Smooth muscle cell (in vitro differentiated cells): ENCODE data around the gene FOXN1. TPM values are rescaled to one million over a fixed set of nuclear protein-coding genes. Genes with fewer than 3 reads are reported as not detected.

Experiments used
- DNase-seq: peaks from one replicate; lab custom pipeline; 2025; ENCODE audit not compliant: unreplicated experiment; lab: John Stamatoyannopoulos, UW
- H2AFZ ChIP-seq: fragments of 200-600 bp; sonication (generic); 2 replicates; pipeline ENCODE4 v1.6.0; 2016; ENCODE audit warnings: antibody characterized with exemption, low read depth, mild to moderate bottlenecking
- H3F3A ChIP-seq: fragments of 200-600 bp; sonication (generic); 2 replicates; pipeline ENCODE4 v1.6.0; 2017; ENCODE audit warnings: antibody characterized with exemption, low read depth
- H3K27ac ChIP-seq: fragments of 200-600 bp; sonication (generic); 2 replicates; pipeline ENCODE4 v1.5.1; 2016; ENCODE audit warnings: low read depth, mild to moderate bottlenecking
- H3K27me3 ChIP-seq: fragments of 200-600 bp; sonication (generic); 2 replicates; pipeline ENCODE4 v1.6.1; 2016; ENCODE audit warnings: low read depth, mild to moderate bottlenecking
- H3K36me3 ChIP-seq: fragments of 200-600 bp; sonication (generic); 2 replicates; pipeline ENCODE4 v1.5.1; 2016; ENCODE audit warnings: low read depth
- H3K4me1 ChIP-seq: fragments of 200-600 bp; sonication (generic); 2 replicates; pipeline ENCODE4 v1.5.1; 2016; ENCODE audit warnings: low read depth
- H3K4me2 ChIP-seq: fragments of 200-600 bp; sonication (generic); 2 replicates; pipeline ENCODE4 v1.6.0; 2016; ENCODE audit warnings: mild to moderate bottlenecking
- H3K4me3 ChIP-seq: fragments of 200-600 bp; sonication (generic); 2 replicates; pipeline ENCODE4 v1.5.1; 2016; ENCODE audit warnings: mild to moderate bottlenecking
- H3K79me2 ChIP-seq: fragments of 200-600 bp; sonication (generic); 2 replicates; pipeline ENCODE4 v1.6.0; 2016; ENCODE audit warnings: low read depth, mild to moderate bottlenecking
- H3K9ac ChIP-seq: fragments of 200-600 bp; sonication (generic); 2 replicates; pipeline ENCODE4 v1.6.0; 2016; ENCODE audit warnings: low read depth
- H3K9me3 ChIP-seq: fragments of 200-600 bp; sonication (generic); replicated peaks from 2 replicates; pipeline ENCODE4 v1.5.1; 2016; ENCODE audit warnings: low read depth
- H4K20me1 ChIP-seq: fragments of 200-600 bp; sonication (generic); 2 replicates; pipeline ENCODE4 v1.6.0; 2016; ENCODE audit warnings: low read depth
- CTCF ChIP-seq: fragments of 200-600 bp; sonication (generic); IDR thresholded peaks from 2 replicates; pipeline ENCODE4 v1.5.1; 2017; ENCODE audit warnings: borderline replicate concordance, mild to moderate bottlenecking, antibody characterized with exemption; ENCODE audit not compliant: insufficient read depth, poor library complexity, severe bottlenecking
- WGBS: methylation state at CpG from one replicate; pipeline ENCODE4 v1.1.7; 2016; ENCODE audit warnings: low lambda C conversion rate; 5-methylcytosine and 5-hydroxymethylcytosine counted together
- polyA plus RNA-seq: library from polyadenylated mRNA; unstranded; fragments of >200 nt; fragmentation: Nextera tagmentation; extraction: Ambion mirVana; gene quantifications from 2 replicates; pipeline ENCODE4 v1.2.1, GENCODE V29; 2016
- total RNA-seq: library from RNA; depleted of rRNA; stranded (reverse); fragments of >200 nt; gene quantifications from 2 replicates; pipeline ENCODE4 v1.2.3, GENCODE V29; 2014

The FOXN1 gene
- total and polyA plus RNA-seq, 2 experiments from 2014 or later: 0.36 TPM; not detected in 1

GRCh38 chr17:28547096-28547622, 41.0 kb downstream of the FOXN1 start:
- no peak overlapping the region for H3K9ac ChIP-seq
- no peak for TF ChIP-seq CTCF
- no peak for DNase-seq
- no peaks in the 10 kb centered on the region for H3F3A ChIP-seq
- H3K79me2 ChIP-seq: peaks cover 9% of the 10 kb centered on the region
- H3K4me1 ChIP-seq: peaks cover 15% of the 10 kb centered on the region
- whole genome bisulfite sequencing: 96% methylated on average over 14 of the region's 14 CpGs
- no peak overlapping the region for H3K4me2 ChIP-seq
- no peak overlapping the region for H3K4me3 ChIP-seq
- no peaks in the 10 kb centered on the region for H3K36me3 ChIP-seq
- no peaks in the 10 kb centered on the region for H3K27me3 ChIP-seq
- H2AFZ ChIP-seq: no peak overlapping the region
- H4K20me1 ChIP-seq: peaks cover 41% of the 10 kb centered on the region
- no peak overlapping the region for H3K27ac ChIP-seq
- H3K9me3 ChIP-seq: no peaks in the 10 kb centered on the region

- no peak overlapping the region for H3K4me2 ChIP-seq
- H3K27ac ChIP-seq: no peak overlapping the region
- DNase-seq: peak; percentile 16
- peak; percentile 87 for TF ChIP-seq CTCF
- no peak overlapping the region for H3K4me3 ChIP-seq
- H3K79me2 ChIP-seq: peaks cover 9% of the 10 kb centered on the region
- H4K20me1 ChIP-seq: peaks cover 41% of the 10 kb centered on the region
- H3K9ac ChIP-seq: no peak overlapping the region
- H3F3A ChIP-seq: no peaks in the 10 kb centered on the region
- no peaks in the 10 kb centered on the region for H3K9me3 ChIP-seq
- no peak overlapping the region for H2AFZ ChIP-seq
- WGBS: 79% methylated on average over 26 of the region's 26 CpGs
- H3K27me3 ChIP-seq: no peaks in the 10 kb centered on the region
- H3K4me1 ChIP-seq: peaks cover 16% of the 10 kb centered on the region
- no peaks in the 10 kb centered on the region for H3K36me3 ChIP-seq
Observed at GRCh38 chr17:28547623-28548416, 41.7 kb downstream of the FOXN1 start.

- H3K4me2 ChIP-seq: no peak overlapping the region
Observed at GRCh38 chr17:28548417-28549130, 42.4 kb downstream of the FOXN1 start.

More at GRCh38 chr17:28548417-28549130, 42.4 kb downstream of the FOXN1 start:
- no peaks in the 10 kb centered on the region for H3F3A ChIP-seq
- TF ChIP-seq CTCF: no peak
- no peak overlapping the region for H3K9ac ChIP-seq
- H3K79me2 ChIP-seq: peaks cover 9% of the 10 kb centered on the region
- no peak overlapping the region for H2AFZ ChIP-seq
- WGBS: 85% methylated on average over 6 of the region's 6 CpGs
- H3K27ac ChIP-seq: no peak overlapping the region
- no peak overlapping the region for H3K4me3 ChIP-seq
- no peaks in the 10 kb centered on the region for H3K27me3 ChIP-seq
- peaks cover 41% of the 10 kb centered on the region for H4K20me1 ChIP-seq
- DNase-seq: no peak
- peaks cover 18% of the 10 kb centered on the region for H3K4me1 ChIP-seq
- H3K9me3 ChIP-seq: no peaks in the 10 kb centered on the region
- no peaks in the 10 kb centered on the region for H3K36me3 ChIP-seq
